HepG2 (cell line): Measurements from ENCODE around the gene PPP1R9B. TPM values are rescaled to one million over a fixed set of nuclear protein-coding genes. Genes with fewer than 3 reads are reported as not detected.
A peak's percentile ranks its signal among the peaks of the same experiment; 100 is the strongest.

Experiments used
- ATF1 ChIP-seq: IDR thresholded peaks from 2 replicates; pipeline ENCODE4 v1.6.1; 2016; ENCODE audit warnings: mild to moderate bottlenecking, control low read depth
- ATF7-NPFF ChIP-seq: sonication (generic); formaldehyde crosslinking; IDR thresholded peaks from 2 replicates; pipeline ENCODE4 v1.8.1; 2023; ENCODE audit warnings: mild to moderate bottlenecking, low read depth, missing genetic modification reagents, moderate library complexity
- EEA1 ChIP-seq: sonication (generic); formaldehyde crosslinking; IDR thresholded peaks from 2 replicates; pipeline ENCODE4 v1.5.1; 2020; ENCODE audit warnings: mild to moderate bottlenecking, missing genetic modification reagents, borderline replicate concordance
- FOSL2 ChIP-seq: sonication (generic); formaldehyde crosslinking; IDR thresholded peaks from 2 replicates; pipeline ENCODE4 v1.4.0; 2020; ENCODE audit warnings: missing genetic modification reagents
- GABPB1 ChIP-seq: IDR thresholded peaks from 2 replicates; pipeline ENCODE4 v1.6.1; 2016; ENCODE audit warnings: mild to moderate bottlenecking, missing genetic modification reagents, moderate library complexity, missing compliant biosample characterization
- ISX ChIP-seq: sonication (generic); formaldehyde crosslinking; conservative IDR thresholded peaks from 2 replicates; pipeline ENCODE4 v1.5.0; 2020; ENCODE audit warnings: missing genetic modification reagents
- POLR2AphosphoS5 ChIP-seq: IDR thresholded peaks from 2 replicates; pipeline ENCODE4 v1.6.1; 2012; ENCODE audit warnings: low read depth, low read length
- THAP11 ChIP-seq: IDR thresholded peaks from 2 replicates; pipeline ENCODE4 v1.6.1; 2016; ENCODE audit warnings: missing biosample characterization, missing genetic modification reagents
- ZBTB8A ChIP-seq: sonication (generic); formaldehyde crosslinking; IDR thresholded peaks from 2 replicates; pipeline ENCODE4 v1.4.0; 2020; ENCODE audit warnings: mild to moderate bottlenecking, low read depth, missing genetic modification reagents, borderline replicate concordance
- ZC3H4 ChIP-seq: sonication (generic); formaldehyde crosslinking; IDR thresholded peaks from 2 replicates; pipeline ENCODE4 v1.4.0; 2020; ENCODE audit warnings: missing genetic modification reagents, borderline replicate concordance
- ZKSCAN1 ChIP-seq: fragments of 150-350 bp; IDR thresholded peaks from 2 replicates; pipeline ENCODE4 v1.6.1; 2014; ENCODE audit warnings: low read length
- ZNF224 ChIP-seq: sonication (generic); formaldehyde crosslinking; IDR thresholded peaks from 2 replicates; pipeline ENCODE4 v1.5.0; 2020; ENCODE audit warnings: mild to moderate bottlenecking, missing genetic modification reagents
- ZNF317 ChIP-seq: sonication (generic); formaldehyde crosslinking; IDR thresholded peaks from 2 replicates; pipeline ENCODE4 v1.5.0; 2020; ENCODE audit warnings: mild to moderate bottlenecking, missing genetic modification reagents
- ZNF329 ChIP-seq: sonication (generic); formaldehyde crosslinking; IDR thresholded peaks from 2 replicates; pipeline ENCODE4 v1.9.0; 2021; ENCODE audit warnings: low read depth, mild to moderate bottlenecking, missing genetic modification reagents
- ZNF382 ChIP-seq: sonication (generic); formaldehyde crosslinking; IDR thresholded peaks from 2 replicates; pipeline ENCODE4 v1.5.0; 2020; ENCODE audit warnings: missing genetic modification reagents, mild to moderate bottlenecking, borderline replicate concordance
- ZNF441 ChIP-seq: sonication (generic); formaldehyde crosslinking; IDR thresholded peaks from 2 replicates; pipeline ENCODE4 v1.7.0; 2021; ENCODE audit warnings: missing genetic modification reagents, borderline replicate concordance
- polyA plus RNA-seq, 8 experiments: library from polyadenylated mRNA; depleted of rRNA in 3 of 8; stranded (reverse) in 7 of 8; unstranded in 1 of 8; fragments of >200 nt; fragmentation: Illumina TruSeq in 4 of 8; extraction: Trizol in 4 of 8; gene quantifications; 2 replicates each; pipeline versions ENCODE4 v1.2.1 to v1.2.3, GENCODE V29; 2011 to 2016; ENCODE audit warnings: low read depth in 4 of 8, missing spikeins in 1 of 8, mixed read lengths in 1 of 8; ENCODE audit not compliant: insufficient read depth in 1 of 8
- total RNA-seq, 5 experiments: library from RNA; depleted of rRNA; stranded (reverse); fragments of >200 nt; fragmentation: Illumina TruSeq; extraction: Trizol; gene quantifications; 2 replicates each; pipeline ENCODE4 v1.2.3, GENCODE V29; 2016; ENCODE audit warnings: low read depth in 1 of 5
- TF ChIP-seq, protein P1 (sequence below): sonication (generic); formaldehyde crosslinking; IDR thresholded peaks from 2 replicates; pipeline ENCODE4 v1.5.0; 2020; ENCODE audit warnings: missing genetic modification reagents
- TF ChIP-seq, protein P2 (sequence below): sonication (generic); formaldehyde crosslinking; IDR thresholded peaks from 2 replicates; pipeline ENCODE4 v1.5.1; 2020; ENCODE audit warnings: missing genetic modification reagents, mild to moderate bottlenecking, borderline replicate concordance
- TF ChIP-seq, protein P3 (sequence below): sonication (generic); formaldehyde crosslinking; IDR thresholded peaks from 2 replicates; pipeline ENCODE4 v1.9.0; 2022; ENCODE audit warnings: missing genetic modification reagents, mild to moderate bottlenecking, borderline replicate concordance
- TF ChIP-seq, protein P4 (sequence below): IDR thresholded peaks from 2 replicates; pipeline ENCODE4 v1.6.1; 2012; ENCODE audit warnings: inconsistent platforms
- TF ChIP-seq, protein P5 (sequence below): sonication (generic); formaldehyde crosslinking; IDR thresholded peaks from 2 replicates; pipeline ENCODE4 v1.5.1; 2020; ENCODE audit warnings: missing genetic modification reagents, mild to moderate bottlenecking, borderline replicate concordance

Gene PPP1R9B
- total and polyA plus RNA-seq, 2 of the 13 experiments (the other 11 are each of a cell fraction or from before 2014, with no cell fraction given): 9.4 to 15.8 TPM

GRCh38 chr17:50123649-50124349 lies 26.7 kb downstream of the PPP1R9B start (continued):
- TF ChIP-seq, protein P1, sequence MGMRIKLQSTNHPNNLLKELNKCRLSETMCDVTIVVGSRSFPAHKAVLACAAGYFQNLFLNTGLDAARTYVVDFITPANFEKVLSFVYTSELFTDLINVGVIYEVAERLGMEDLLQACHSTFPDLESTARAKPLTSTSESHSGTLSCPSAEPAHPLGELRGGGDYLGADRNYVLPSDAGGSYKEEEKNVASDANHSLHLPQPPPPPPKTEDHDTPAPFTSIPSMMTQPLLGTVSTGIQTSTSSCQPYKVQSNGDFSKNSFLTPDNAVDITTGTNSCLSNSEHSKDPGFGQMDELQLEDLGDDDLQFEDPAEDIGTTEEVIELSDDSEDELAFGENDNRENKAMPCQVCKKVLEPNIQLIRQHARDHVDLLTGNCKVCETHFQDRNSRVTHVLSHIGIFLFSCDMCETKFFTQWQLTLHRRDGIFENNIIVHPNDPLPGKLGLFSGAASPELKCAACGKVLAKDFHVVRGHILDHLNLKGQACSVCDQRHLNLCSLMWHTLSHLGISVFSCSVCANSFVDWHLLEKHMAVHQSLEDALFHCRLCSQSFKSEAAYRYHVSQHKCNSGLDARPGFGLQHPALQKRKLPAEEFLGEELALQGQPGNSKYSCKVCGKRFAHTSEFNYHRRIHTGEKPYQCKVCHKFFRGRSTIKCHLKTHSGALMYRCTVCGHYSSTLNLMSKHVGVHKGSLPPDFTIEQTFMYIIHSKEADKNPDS: no peak
- no peak for TF ChIP-seq POLR2AphosphoS5
- TF ChIP-seq ZC3H4 (CRISPR knock-in tag): no peak
- no peak for TF ChIP-seq ZNF382
- TF ChIP-seq ZNF329: no peak
- TF ChIP-seq, protein P2, sequence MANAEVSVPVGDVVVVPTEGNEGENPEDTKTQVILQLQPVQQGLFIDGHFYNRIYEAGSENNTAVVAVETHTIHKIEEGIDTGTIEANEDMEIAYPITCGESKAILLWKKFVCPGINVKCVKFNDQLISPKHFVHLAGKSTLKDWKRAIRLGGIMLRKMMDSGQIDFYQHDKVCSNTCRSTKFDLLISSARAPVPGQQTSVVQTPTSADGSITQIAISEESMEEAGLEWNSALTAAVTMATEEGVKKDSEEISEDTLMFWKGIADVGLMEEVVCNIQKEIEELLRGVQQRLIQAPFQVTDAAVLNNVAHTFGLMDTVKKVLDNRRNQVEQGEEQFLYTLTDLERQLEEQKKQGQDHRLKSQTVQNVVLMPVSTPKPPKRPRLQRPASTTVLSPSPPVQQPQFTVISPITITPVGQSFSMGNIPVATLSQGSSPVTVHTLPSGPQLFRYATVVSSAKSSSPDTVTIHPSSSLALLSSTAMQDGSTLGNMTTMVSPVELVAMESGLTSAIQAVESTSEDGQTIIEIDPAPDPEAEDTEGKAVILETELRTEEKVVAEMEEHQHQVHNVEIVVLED (CRISPR knock-in tag): no peak
- TF ChIP-seq GABPB1 (CRISPR knock-in tag): 0 out of 2 replicates have a peak, but pooled peaks have one; percentile 26
- no peak for TF ChIP-seq ATF1 (CRISPR knock-in tag)
- TF ChIP-seq THAP11: no peak
- TF ChIP-seq ZBTB8A (CRISPR knock-in tag): no peak
- no peak for TF ChIP-seq ZNF317 (CRISPR knock-in tag)
- 0 out of 2 replicates have a peak, but pooled peaks have one; percentile 0 for TF ChIP-seq EEA1
- no peak for TF ChIP-seq ZNF441 (CRISPR knock-in tag)
- TF ChIP-seq ZNF224 (CRISPR knock-in tag): no peak
- TF ChIP-seq, protein P3, sequence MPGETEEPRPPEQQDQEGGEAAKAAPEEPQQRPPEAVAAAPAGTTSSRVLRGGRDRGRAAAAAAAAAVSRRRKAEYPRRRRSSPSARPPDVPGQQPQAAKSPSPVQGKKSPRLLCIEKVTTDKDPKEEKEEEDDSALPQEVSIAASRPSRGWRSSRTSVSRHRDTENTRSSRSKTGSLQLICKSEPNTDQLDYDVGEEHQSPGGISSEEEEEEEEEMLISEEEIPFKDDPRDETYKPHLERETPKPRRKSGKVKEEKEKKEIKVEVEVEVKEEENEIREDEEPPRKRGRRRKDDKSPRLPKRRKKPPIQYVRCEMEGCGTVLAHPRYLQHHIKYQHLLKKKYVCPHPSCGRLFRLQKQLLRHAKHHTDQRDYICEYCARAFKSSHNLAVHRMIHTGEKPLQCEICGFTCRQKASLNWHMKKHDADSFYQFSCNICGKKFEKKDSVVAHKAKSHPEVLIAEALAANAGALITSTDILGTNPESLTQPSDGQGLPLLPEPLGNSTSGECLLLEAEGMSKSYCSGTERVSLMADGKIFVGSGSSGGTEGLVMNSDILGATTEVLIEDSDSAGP (CRISPR knock-in tag): peak; percentile 22; the same call in 1 of the 2 replicates
- no peak for TF ChIP-seq ATF7-NPFF (CRISPR knock-in tag)
- TF ChIP-seq FOSL2 (CRISPR knock-in tag): no peak
- TF ChIP-seq, protein P4, sequence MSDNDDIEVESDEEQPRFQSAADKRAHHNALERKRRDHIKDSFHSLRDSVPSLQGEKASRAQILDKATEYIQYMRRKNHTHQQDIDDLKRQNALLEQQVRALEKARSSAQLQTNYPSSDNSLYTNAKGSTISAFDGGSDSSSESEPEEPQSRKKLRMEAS: peak; percentile 28; the same call in 1 of the 2 replicates
- no peak for TF ChIP-seq ISX
- TF ChIP-seq ZKSCAN1: no peak
- TF ChIP-seq, protein P5, sequence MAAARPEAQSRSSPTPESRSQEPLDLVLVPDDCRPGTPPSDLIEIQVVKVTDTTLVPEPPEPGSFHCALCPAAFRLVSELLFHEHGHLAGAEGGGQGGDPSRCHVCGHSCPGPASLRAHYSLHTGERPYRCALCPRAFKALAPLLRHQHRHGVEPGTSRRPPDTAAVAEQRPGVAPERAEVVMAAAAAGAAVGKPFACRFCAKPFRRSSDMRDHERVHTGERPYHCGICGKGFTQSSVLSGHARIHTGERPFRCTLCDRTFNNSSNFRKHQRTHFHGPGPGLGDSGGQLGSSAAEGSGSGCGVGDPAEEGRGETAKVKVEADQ (CRISPR knock-in tag): no peak
